GM19372 (cell line): ENCODE data around the gene FCGBP.
"Not testable (repeated sequence)": the region's sequence is repeated elsewhere in the genome, so short reads cannot be mapped to it uniquely, and the experiment has no call there.

Source experiments
- ATAC-seq: cut with Tn5 transposase; IDR thresholded peaks from one replicate; pipeline ENCODE4 v1.9.1; 2021; ENCODE audit warnings: mild to moderate bottlenecking, low read depth, moderate library complexity; ENCODE audit not compliant: unreplicated experiment

FCGBP gene

DNA sequence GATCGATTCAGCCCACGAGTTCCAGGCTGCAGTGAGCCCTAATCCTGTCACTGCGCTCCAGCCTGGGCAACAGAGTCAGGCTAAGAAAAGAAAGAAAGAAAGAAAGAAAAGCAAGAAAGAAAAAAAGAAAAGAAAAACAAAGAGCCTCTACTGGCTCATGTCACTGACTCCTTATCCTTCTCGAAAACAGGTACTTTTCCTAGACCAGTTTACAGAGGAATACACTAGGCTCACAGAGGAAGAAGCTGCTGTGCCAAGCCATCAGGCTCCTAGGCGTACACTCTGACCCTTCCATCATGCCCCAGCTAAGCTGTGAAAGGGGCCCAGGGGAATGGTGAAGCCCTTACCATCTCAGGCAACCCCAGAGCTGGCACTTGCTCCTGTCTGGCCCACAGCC is 41.9 kb downstream of the FCGBP start:
- not testable (repeated sequence) for ATAC-seq

DNA sequence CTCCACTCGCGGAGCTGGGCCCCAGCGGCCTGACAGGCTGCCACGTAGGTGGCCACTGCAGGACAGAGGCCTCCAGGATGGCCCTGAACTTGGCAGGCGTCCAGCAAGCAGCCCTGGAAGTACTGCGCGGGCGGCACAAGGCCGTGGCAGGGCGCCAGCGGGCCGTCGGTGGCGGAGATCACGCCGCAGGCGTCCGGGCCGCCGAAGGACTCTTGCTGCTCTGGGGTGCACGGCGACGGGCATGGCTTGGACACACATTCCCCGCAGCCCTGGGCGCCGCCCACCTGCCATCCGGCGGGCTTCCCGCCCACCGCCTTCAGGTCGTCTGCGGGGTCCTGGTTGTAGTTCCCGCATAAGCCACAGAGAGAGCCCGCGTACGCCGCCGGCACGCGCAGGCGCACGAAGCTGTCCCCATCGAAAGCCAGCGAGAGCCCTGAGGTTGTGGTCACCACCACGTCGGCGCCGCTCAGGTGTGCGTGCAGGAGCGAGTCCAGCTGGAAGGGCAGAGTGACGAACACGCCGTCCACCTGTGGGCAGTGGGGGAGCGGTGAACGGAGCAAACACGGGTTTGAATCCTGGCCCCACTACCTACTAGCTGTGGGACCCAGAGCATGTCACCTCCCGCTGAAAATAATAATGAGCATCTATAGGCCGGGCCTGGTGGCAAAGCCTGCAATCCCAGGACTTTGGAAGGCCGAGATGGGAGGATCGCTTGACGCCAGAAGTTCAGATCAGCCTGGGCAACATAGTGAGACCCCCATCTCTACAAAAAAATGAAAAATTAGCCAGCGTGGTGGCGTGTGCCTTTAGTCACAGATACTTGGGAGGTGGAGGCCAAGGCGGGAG is 42.6 kb downstream of the FCGBP start:
- not testable (repeated sequence) for ATAC-seq

DNA sequence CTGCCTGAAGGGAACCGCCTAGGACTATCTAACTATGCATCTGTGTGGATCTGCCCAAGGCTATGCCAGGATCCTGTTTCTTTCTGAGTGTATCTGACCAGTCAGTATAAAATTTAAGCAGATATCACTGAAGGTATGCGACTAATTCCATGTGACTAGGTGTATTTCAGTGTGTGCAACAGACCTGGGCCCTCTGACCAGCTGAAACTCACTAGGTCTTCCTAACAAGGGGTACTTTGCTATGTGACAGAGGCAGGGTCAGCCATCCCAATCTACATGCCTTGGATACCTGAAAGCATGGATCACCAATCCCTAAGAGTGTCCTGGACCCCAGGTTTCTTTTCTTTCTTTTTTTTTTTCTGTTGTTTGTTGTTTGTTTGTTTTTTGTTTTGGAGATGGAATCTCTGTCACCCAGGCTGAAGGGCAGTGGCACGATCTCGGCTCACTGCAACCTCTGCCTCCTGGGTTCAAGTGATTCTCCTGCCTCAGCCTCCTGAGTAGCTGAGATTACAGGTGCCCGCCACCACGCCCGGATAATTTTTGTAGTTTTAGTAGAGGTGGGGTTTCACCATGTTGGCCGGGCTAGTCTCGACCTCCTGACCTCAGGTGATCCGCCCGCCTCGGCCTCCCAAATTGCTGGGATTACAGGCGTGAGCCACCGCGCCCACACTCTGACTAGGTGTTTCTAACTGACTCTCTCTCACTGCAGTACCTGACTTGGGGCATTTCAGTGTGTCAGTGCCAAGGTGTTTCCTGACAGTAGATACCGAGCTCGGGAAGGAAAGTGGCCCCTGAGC is 43.5 kb downstream of the FCGBP start:
- no peak for ATAC-seq

DNA sequence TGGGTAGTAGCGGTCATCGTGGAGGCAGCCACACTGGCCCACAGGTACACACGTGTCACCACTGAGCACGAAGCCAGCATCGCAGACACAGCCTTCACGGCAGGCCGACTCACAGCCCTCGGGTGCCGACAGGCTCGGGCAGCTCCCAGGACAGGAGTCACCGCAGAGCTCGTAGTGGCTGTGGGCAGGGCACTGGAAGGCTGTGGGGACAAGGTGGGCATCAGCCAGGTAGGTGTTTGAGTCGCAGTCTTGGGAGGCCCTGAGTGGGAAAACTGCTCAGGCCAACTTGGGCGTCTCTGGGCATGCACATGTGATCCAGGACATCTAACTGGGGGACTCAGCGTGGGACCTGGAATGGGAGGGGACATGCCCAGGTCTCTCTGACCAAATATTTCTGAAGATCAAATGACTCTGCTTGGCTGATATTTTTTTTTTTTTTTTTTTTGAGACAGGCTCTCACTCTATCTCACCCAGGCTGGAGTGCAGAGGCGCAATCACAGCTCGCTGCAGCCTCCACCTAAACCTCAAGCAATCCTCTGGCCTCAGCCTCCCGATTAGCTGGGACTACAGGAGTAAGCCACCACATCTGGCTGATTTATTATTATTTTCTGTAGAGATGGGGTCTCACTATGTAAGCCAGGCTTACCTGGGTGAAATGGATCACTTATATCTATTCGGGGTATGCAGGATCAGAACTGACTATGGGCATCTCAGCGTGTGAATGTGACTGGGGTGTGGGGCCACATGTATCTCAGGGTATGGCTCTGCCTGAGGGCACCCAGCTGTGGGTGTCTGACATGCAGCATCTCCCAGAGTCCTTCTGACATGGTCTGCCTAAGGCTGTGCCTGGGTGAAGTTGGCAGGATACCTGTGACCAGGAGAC is 44.3 kb downstream of the FCGBP start:
- not testable (repeated sequence) for ATAC-seq

DNA sequence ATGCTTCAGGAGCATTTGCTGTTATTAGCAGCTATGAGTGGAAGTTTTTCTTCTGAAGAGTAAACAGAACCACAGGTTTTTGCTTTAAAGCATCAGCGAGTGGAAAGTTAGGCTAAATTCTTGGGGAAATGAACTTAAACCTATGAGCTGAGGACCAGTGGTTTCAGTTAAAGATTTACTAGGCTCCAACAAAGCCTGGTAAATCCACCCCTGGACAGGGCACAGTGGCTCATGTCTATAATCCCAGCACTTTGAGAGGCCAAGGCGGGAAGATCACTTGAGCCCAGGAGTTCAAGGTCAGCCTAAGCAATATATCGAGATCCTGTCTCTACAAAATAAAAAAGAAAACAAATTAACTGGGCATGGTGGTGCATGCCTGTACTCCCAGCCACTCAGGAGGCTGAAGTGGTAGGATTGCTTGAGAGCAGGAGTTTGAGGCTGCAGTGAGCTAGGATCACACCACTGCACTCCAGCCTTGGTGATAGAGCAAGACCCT is 46.9 kb downstream of the FCGBP start:
- ATAC-seq: not testable (repeated sequence)

DNA sequence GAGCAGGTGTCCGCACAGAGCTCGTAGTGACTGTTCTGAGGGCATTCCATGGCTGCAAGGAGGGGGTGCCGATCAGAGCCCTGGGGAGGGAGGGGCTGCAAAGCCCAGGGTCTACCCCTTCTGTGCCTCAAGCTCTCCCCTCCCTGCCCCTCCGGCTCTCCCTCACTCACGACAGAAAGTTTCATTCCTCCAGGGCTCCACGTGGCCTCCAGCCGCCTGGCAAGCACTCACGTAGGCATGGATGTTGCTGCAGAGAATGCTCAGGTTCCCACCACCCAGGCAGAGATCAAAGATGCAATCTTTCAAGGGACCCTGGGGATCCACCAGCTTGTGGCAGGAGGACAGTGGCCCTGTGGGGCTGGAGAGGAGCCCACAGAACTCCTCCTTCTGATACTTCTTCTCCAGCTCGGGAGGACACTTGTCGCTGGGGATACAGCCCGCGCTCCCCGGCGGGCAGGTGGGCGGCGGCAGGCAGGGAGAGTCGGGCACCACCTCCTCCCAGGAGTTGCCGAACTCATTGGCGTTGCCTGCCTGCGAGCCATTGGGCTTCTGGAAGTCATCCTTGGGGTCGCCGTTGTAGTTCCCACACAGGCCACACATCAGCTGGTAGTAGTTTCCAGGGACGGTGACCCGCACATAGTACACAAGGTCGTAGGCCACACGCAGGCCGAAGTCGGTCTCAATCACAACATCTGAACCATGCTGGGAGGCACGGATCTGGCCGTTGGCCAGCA is 48.4 kb downstream of the FCGBP start:
- not testable (repeated sequence) for ATAC-seq

DNA sequence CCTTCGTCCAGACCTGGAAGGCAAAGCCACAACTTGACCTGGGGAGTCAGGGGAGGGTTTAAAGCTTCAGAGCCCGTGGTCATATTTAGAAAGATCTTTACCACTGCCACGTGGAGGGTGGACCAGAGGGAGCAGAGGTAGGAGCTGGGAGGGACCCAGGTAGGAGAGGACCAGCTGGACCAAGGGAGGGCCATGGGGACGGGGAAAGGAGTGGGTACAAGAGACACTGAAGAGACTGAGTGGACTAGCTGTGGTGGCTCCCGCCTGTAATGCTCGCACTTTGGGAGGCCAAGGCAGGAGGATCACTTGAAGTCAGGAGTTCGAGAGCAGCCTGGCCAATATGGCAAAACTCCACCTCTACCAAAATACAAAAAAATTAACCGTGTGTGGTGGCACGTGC is 49.7 kb downstream of the FCGBP start:
- ATAC-seq: not testable (repeated sequence)
